GM19351 (cell line): Measurements from ENCODE around the gene ELL.
"Not testable (repeated sequence)": the region's sequence is repeated elsewhere in the genome, so short reads cannot be mapped to it uniquely, and the experiment has no call there.

Experiments
- ATAC-seq: cut with Tn5 transposase; IDR thresholded peaks from one replicate; pipeline ENCODE4 v1.9.1; 2021; ENCODE audit warnings: mild to moderate bottlenecking, moderate library complexity; ENCODE audit not compliant: unreplicated experiment

ELL gene

DNA sequence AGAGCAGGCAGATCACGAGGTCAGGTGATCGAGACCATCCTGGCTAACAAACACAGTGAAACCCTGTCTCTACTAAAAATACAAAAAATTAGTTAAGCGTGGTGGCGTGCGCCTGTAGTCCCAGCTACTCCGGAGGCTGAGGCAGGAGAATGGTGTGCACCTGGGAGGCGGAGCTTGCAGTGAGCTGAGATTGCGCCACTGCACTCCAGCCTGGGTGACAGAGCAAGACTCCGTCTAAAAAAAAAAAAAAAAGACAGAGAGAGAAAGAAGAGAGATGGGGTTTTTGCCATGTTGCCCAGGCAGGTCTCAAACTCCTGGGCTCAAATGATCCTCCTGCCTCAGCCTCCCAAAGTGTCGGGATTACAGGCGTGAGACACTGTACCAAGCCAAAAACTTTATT is 116.1 kb downstream of the ELL start:
- ATAC-seq: not testable (repeated sequence)

GRCh38 chr19:18402455-18403248 is 119.2 kb downstream of the ELL start:
- not testable (repeated sequence) for ATAC-seq

DNA sequence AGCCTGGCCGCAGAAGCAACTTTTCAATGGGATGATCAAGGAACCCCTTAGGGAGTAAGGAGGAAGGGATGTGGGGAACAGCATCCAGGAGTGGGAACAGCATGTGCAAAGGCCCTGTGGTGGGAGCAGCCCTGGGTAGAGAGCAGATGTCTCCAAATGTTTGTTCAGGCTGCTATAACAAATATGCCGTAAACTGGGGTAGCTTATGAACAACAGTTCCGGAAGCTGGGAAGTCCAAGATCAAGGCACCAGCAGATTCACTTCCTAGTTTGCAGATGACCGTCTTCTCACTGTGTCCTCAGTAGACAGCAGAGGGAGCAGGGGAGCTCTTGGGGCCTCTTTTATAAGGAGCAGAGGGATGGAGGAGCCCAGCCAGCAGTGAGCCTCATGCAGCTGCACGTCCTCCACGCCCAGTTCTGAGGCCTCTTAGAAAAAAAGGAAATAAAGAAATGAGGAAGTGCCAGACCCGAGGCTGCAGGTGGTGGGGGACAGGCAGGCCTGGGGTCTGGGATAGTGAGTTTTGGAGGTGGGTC is 120.2 kb downstream of the ELL start:
- ATAC-seq: no peak

DNA sequence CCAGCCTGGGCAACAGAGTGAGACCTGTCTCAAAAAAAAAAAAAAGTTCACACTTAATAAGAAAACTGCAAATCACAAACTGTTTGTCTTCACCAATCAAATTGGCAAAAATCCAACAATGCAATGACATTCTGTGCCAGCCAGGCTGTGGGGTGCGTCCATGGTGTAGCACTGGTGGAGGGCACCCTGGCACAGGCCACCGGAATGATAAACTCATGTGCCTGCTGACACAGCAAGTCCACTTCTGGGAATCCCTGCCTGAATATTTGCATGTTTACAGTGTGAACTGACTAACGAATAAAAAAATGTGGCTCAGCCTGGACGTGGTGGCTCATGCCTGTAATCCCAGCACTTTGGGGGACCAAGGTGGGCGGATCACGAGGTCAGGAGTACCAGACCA is 122.9 kb downstream of the ELL start:
- no peak for ATAC-seq

GRCh38 chr19:18397242-18398202 is 124.3 kb downstream of the ELL start, which contains the start of gene LRRC25:
LRRC25 (minus strand) TSS chr19:18397622; CDS start chr19:18396963, 659 bp downstream.
- ATAC-seq: no peak

DNA sequence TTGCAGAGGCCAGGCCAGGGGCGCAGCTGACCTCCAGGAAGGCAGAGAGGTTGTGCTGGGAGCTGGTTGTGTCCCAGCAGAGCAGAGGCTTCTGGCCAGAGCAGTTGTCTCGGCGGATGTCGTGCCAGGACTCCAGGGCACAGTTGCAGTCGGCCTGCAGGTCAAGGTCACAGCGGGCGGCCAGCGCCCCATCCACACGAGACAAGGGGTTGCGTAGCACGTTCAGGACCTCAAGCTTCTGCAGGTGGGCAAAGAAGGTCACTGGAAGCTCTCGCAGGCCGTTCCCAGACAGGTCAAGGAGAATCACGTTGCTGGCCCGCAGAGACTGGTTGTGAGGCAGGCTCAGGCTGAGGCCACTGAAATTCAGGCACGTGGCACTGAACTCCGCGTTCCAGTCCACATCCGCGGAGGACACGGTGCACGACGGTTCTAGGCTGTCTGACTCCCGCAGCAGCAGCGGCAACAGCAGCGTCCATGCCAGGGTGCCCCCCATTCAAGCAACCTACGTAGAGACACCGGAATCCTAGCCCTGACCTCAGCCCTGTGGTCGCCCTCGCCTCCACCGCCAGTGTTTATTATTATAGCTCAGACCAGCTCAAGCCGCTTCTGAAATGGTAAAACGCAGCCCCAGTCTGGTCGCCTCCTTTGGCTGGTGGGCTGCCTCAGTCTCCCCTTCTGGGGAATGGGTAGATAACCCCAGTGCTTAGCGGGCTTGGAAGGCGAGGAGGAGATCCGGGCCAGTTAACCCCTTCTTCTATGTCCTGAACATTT is 125.2 kb downstream of the ELL start:
- ATAC-seq: no peak

- ATAC-seq: no peak
These were observed 128.0 kb downstream of the ELL start for GRCh38 chr19:18393836-18394235.

- no peak for ATAC-seq
These were observed 128.9 kb downstream of the ELL start for GRCh38 chr19:18392926-18393325.
